Left lobe of liver (tissue), 2 donors: Measurements from ENCODE around the gene CHST8. TPM values are rescaled to one million over a fixed set of nuclear protein-coding genes. Genes with fewer than 3 reads are reported as not detected.
A peak's percentile ranks its signal among the peaks of the same experiment; 100 is the strongest.

Experiments used
- ATAC-seq: fragments of 200-7000 bp; cut with Tn5 transposase; one replicate; pipeline ENCODE4 v1.9.1; 2020; ENCODE audit warnings: mild to moderate bottlenecking, moderate library complexity
- DNase-seq: peaks from one replicate; pipeline ENCODE4 v3.0.0-alpha.2; 2020; ENCODE audit warnings: low spot score
- total RNA-seq: library from RNA; stranded (reverse); gene quantifications from one replicate; pipeline ENCODE4 v1.2.1, GENCODE V29; 2021
- donor health status: DM: no; HTN: no; CAD: no; lungs with moderate emphysema.
- donor health status: DM: no; HTN: yes; CAD: no.

The CHST8 gene
- total RNA-seq, 1 donor from 2014 or later: 0.28 TPM

DNA sequence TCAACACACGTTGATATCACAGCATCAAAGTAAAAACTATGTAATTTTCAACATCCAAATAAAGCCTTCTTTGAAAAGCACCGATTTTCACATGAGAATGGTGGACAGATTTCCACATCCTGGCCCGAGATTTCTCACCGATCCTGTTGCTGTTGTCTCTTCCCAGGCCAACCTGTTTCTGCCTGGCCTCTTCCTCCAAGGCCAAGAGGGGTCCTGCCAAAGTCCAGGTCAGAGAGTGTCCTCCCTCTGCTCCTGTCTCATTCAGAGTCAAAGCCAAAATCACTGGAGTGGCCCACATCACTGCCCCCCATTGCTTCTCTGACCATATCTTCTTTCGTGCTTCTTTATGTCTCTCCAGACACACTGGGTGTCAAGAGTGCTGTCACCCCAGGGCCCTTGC is 49.5 kb downstream of the CHST8 start:
- DNase-seq (peak; percentile 15), ATAC-seq (no peak)

GRCh38 chr19:33673258-33673875 is 51.6 kb downstream of the CHST8 start:
- ATAC-seq (no peak), DNase-seq (peak; percentile 29)

- DNase-seq (no peak), ATAC-seq (no peak)
Measured at GRCh38 chr19:33673996-33674625, 52.4 kb downstream of the CHST8 start.

- peak; percentile 13 for ATAC-seq
- DNase-seq: peak; percentile 14
Measured at GRCh38 chr19:33674626-33675367, 53.0 kb downstream of the CHST8 start.

GRCh38 chr19:33675501-33676124 is 53.9 kb downstream of the CHST8 start:
- ATAC-seq (peak; percentile 67), DNase-seq (peak; percentile 40)

DNA sequence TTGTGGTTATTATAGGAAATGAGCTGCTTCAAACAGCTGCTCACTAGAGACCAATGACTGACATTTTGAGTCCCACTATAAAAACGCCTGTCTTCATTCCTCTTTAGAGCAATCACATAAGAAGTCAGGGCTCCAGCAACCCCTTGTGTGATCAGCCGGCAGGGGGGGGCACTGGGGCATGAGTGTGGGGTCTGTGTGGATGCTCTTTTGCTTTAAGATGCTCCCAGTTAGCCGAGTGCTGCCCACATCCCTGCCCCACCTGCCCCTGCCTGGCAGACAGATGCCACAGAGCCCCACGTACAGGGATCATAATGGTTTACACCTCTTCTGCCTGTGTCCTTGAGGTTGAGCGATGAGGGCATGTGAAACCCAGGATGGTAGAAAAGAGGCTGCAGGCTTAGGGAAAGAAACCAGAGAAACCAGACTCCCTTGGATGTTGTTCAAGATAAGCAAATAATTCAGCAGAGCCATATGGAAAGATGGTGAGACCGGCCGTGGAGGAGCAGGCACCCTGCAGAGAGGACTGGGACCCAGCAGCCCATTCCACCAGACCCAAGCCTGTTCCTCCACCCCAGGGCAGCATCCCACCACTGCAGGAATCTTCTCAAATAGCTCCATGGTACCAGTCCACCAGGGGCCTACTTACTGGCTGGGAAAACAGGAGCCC is 55.4 kb downstream of the CHST8 start:
- ATAC-seq (no peak), DNase-seq (no peak)

GRCh38 chr19:33677745-33678426 is 56.1 kb downstream of the CHST8 start:
- ATAC-seq (no peak), DNase-seq (no peak)

DNA sequence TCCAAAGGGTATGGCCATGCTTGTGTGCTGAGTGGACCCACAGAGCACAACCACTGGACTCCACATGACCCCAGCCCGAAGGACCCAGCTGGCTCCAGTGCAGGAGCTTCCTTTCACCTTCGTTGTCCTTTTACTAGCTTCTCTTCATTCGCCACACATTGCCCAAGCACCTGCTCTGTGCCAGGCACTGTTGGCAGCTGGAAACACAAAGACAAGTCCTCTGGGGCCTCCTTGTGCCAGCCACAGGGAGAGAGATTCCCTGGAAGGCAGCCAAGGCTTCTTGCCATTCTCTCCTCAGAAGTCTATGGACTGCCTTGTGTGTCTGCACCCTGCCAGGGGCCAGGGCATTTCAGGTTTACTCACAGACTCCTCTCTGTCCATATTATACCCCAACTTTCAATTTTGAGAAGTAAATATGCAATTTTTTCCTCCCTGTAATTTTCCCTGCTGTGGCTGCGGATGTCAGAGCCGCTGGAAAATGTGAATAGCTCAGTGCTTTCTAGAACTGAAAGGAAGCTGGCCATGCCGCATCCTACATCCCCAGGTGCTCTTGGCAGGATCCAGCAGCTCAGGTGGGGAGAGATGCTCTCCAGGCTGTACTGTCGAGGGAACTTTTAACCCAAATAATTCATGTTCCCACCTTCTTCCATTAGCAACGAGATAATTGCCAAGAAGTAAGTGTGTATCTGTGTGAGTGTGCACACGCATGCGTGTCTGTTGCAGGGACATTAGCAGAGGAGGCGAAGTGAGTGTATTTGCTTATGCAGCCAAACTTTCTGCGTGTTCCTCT is 57.2 kb downstream of the CHST8 start:
- DNase-seq (no peak), ATAC-seq (no peak)

- ATAC-seq (no peak), DNase-seq (no peak)
Measured at GRCh38 chr19:33679696-33680095, 57.9 kb downstream of the CHST8 start.

GRCh38 chr19:33681081-33681680 is 59.4 kb downstream of the CHST8 start:
- ATAC-seq (no peak), DNase-seq (no peak)

DNA sequence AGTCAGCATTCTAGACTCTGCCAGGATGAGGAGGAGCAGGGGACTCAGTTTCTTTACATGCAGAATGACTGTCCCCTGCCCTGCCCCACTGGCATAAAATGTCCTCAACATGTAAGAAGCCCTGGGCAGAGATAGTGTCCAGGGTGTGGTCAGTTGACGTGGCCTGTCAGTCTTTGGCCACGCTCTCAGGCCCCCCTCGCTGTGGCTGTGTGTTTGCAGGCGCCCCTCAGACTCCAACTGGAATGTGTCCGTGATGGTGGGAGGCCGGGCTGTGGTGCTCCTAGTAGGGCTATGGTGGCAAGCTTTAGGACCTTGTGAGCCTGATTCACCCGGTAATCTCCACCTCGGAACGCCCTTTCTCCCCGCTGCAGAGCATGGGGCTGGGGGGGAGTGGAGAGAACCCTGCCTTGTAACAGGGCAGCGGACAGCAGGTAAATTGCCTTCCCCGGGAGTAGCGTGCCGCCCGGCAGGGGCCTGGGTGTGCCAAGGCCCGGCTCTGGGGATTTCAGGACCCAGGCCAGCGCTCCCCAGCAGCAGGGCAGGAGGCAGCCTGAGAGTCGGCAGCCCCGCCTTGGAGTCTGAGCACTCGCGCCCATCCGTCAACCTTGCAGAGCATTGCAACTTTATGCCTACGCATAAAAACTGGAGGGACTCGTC is 62.3 kb downstream of the CHST8 start:
- DNase-seq (no peak), ATAC-seq (peak; percentile 86)

DNA sequence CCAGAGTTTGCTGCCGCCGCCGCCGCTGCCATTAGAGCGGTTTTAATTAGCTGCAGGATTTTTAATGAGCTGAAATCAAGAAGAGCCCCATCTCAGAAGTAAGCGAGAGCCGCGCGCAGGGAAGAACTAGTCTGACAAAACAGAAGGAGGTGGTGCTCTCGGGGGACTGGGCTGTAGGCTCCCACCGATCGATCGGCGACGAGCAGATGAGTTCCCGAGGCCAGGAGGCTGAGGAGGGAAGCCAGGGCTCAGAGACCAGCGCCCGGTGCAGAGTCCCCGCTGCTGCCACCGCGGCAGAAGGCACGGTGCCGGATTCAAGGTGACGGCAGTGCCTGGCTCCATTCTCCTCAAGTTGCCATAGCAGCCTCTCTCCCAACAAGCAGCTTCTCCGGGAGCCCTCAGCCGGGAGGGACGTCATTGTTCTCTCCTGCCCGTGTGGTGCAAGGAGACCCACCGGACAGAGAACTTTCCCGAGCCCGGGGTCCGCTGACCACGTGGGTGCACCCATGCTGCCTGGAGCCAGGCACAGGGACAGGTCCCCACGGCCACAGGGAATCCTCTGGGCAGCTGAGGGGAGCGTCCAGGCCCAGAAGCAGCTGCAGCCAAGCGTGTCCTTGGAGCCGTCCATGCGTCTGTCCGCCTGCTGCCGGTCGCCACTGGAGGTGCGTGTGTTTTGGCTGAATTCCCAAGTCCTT is 62.9 kb downstream of the CHST8 start:
- DNase-seq: no peak
- ATAC-seq: no peak

DNA sequence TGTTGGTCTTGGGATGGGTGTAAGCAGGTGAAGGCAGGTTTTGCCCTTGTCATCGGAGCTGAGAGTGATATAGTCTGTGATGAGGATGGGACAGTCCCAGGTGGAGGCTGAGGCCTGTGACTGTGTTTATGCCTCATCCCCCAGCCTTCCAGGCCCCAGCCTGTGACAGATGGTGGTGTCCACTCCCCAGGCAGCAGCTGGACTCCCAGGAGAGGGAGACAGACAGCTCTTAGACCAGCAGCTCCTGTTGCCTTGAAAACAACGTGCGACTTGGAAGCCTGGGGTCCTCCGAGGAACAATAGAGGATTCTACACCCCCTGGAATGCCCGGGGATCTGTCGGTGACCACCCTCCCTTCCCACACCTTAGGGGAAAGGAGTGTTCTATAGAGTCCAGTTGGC is 63.8 kb downstream of the CHST8 start:
- ATAC-seq: no peak
- no peak for DNase-seq

GRCh38 chr19:33686262-33686661 is 64.5 kb downstream of the CHST8 start:
- DNase-seq: no peak
- no peak for ATAC-seq

DNA sequence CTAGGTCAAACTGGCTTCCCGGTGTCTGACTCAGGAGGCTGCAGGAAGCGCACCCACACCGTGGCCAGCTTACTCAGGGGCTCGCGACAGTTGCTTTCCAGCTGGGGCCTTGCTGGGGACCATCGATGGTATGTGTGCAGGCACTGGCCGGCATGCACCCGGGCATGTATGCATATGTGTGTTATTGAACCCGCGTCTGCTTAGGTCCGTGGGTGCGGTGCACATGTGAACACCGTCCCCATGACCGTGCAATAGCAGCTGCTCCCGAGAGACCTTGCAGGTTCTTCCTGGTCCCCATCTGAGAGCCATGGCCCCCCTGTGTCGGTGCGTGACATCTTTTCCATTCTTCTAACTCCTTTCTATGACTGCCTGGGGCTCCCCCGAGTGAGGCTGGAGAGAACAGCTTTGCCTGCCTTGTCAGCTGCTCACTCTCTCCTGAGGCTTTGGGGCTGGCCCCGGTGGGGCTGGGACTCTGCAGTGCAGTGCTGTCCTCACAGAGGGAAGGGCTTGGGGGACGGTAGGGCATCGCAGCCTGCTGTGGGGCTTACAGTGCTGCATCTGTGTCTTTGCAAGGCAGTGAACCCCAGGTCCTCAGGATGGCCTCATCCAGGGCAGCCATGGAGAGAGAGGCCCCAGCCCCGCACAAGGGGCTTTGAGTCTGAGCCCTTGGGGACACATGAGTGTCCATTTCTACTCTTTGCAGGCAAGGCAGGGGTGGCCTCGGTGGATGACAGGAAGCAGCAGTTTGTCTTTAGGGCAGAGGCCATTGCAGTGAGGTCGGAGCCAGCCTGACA is 65.1 kb downstream of the CHST8 start:
- ATAC-seq (no peak), DNase-seq (no peak)

- DNase-seq (no peak), ATAC-seq (no peak)
Measured at GRCh38 chr19:33687481-33688170, 65.9 kb downstream of the CHST8 start.
